Stimulated activated CD4-positive, alpha-beta T cell treated with anti-CD3 and anti-CD28 coated beads, Interleukin-12 subunit alpha, Interleukin-12 subunit beta, amount 100 ng/mL, for 24 hours (primary cell): ENCODE results near the gene RHOT2.
A peak's percentile ranks its signal among the peaks of the same experiment; 100 is the strongest.
"Not testable (repeated sequence)": the region's sequence is repeated elsewhere in the genome, so short reads cannot be mapped to it uniquely, and the experiment has no call there.

Experiments
- DNase-seq, 2 experiments: peaks; one replicate each; pipeline ENCODE4 v3.0.0-alpha.2; 2020; ENCODE audit warnings: low read depth in 2 of 2

Gene RHOT2

GRCh38 chr16:680967-681745 lies 13.2 kb downstream of the RHOT2 start:
- DNase-seq, result no peak

- DNase-seq, result no peak
These were observed 14.0 kb downstream of the RHOT2 start for GRCh38 chr16:681746-682427.

- DNase-seq, result no peak
These were observed 14.8 kb downstream of the RHOT2 start for GRCh38 chr16:682493-683395.

- no peak for DNase-seq
These were observed 15.6 kb downstream of the RHOT2 start for GRCh38 chr16:683396-684070.

GRCh38 chr16:684071-684794 lies 16.3 kb downstream of the RHOT2 start, which contains the start of gene JMJD8:
Gene JMJD8, minus strand, starts transcription at chr16:684334. Its CDS starts 15 bp downstream, at chr16:684319.
- peak; percentile 97 for DNase-seq

- no peak for DNase-seq
These were observed 17.2 kb downstream of the RHOT2 start for GRCh38 chr16:684961-685696.

GRCh38 chr16:685967-686366 lies 18.0 kb downstream of the RHOT2 start:
- DNase-seq, result no peak

- no peak for DNase-seq
These were observed 18.7 kb downstream of the RHOT2 start for GRCh38 chr16:686459-687260.

GRCh38 chr16:687499-687898 lies 19.6 kb downstream of the RHOT2 start:
- no peak for DNase-seq

- DNase-seq, result no peak
These were observed 21.4 kb downstream of the RHOT2 start for GRCh38 chr16:689175-689897.

- DNase-seq, result not testable (repeated sequence)
These were observed 23.3 kb downstream of the RHOT2 start for GRCh38 chr16:691242-691641.

GRCh38 chr16:692356-693108 lies 24.6 kb downstream of the RHOT2 start:
- no peak for DNase-seq

- no peak for DNase-seq
These were observed 25.4 kb downstream of the RHOT2 start for GRCh38 chr16:693364-693763.

- DNase-seq, result no peak
These were observed 25.8 kb downstream of the RHOT2 start for GRCh38 chr16:693766-694165.

- no peak for DNase-seq
These were observed 26.4 kb downstream of the RHOT2 start for GRCh38 chr16:694187-694862.

- DNase-seq, result no peak
These were observed 27.0 kb downstream of the RHOT2 start for GRCh38 chr16:694863-695354.
